Urinary bladder (tissue), 4 donors: ENCODE results near the gene TGM6. TPM values are rescaled to one million over a fixed set of nuclear protein-coding genes. Genes with fewer than 3 reads are reported as not detected.
"Not testable (repeated sequence)": the region's sequence is repeated elsewhere in the genome, so short reads cannot be mapped to it uniquely, and the experiment has no call there.

ENCODE experiments used
- DNase-seq: peaks from one replicate; pipeline ENCODE4 v3.0.0-alpha.2; 2015; ENCODE audit errors: extremely low spot score
- H3K27ac ChIP-seq: one replicate; pipeline ENCODE4 v1.5.1; 2013; ENCODE audit warnings: low read depth, mild to moderate bottlenecking, moderate library complexity
- H3K36me3 ChIP-seq: one replicate; pipeline ENCODE4 v1.6.1; 2013; ENCODE audit warnings: mild to moderate bottlenecking, moderate library complexity; ENCODE audit not compliant: insufficient read depth
- H3K4me1 ChIP-seq: one replicate; pipeline ENCODE4 v1.6.1; 2013; ENCODE audit warnings: mild to moderate bottlenecking, moderate library complexity; ENCODE audit not compliant: insufficient read depth
- H3K4me3 ChIP-seq: one replicate; pipeline ENCODE4 v1.5.1; 2013; ENCODE audit warnings: low read depth, low read length
- WGBS: extraction: QIAGEN DNeasy Blood & Tissue Kit; methylation state at CpG from one replicate; pipeline ENCODE4 v1.1.7; 2013; 5-methylcytosine and 5-hydroxymethylcytosine counted together
- polyA plus RNA-seq: library from polyadenylated mRNA; stranded (reverse); fragments of 200-250 nt; gene quantifications from one replicate; pipeline ENCODE4 v1.2.3, GENCODE V29; 2013
- total RNA-seq: library from RNA; depleted of rRNA; stranded (reverse); fragments of >200 nt; gene quantifications from one replicate; pipeline ENCODE4 v1.2.3, GENCODE V29; 2014
- donor health status: healthy with polysubstance abuse.
- donor health status: healthy.

The TGM6 gene
- total and polyA plus RNA-seq, 2 donors = not detected

- 78% methylated on average over 14 of the region's 14 CpGs for WGBS
- H3K4me1 ChIP-seq = no peaks in the 10 kb centered on the region
- no peaks in the 10 kb centered on the region for H3K36me3 ChIP-seq
- no peak for DNase-seq
- no peak overlapping the region for H3K27ac ChIP-seq
- H3K4me3 ChIP-seq = no peak overlapping the region
These were observed 15.6 kb downstream of the TGM6 start for GRCh38 chr20:2396241-2396814.

- Histone ChIP-seq H3K4me1 (no peaks in the 10 kb centered on the region), H3K36me3 (no peaks in the 10 kb centered on the region), H3K27ac (no peak overlapping the region), H3K4me3 (no peak overlapping the region)
- 82% methylated on average over 8 of the region's 8 CpGs for WGBS
- DNase-seq = no peak
These were observed 16.4 kb downstream of the TGM6 start for GRCh38 chr20:2397091-2397490.

- Histone ChIP-seq H3K4me1 (no peaks in the 10 kb centered on the region), H3K4me3 (no peak overlapping the region), H3K27ac (no peak overlapping the region), H3K36me3 (no peaks in the 10 kb centered on the region)
- 91% methylated on average over 12 of the region's 12 CpGs for WGBS
- DNase-seq = no peak
These were observed 17.0 kb downstream of the TGM6 start for GRCh38 chr20:2397595-2398145.

- Histone ChIP-seq H3K27ac (no peak overlapping the region), H3K4me1 (no peaks in the 10 kb centered on the region), H3K4me3 (no peak overlapping the region), H3K36me3 (no peaks in the 10 kb centered on the region)
- no peak for DNase-seq
- 83% methylated on average over 1 of the region's 1 CpG for WGBS
These were observed 17.7 kb downstream of the TGM6 start for GRCh38 chr20:2398449-2398848.

- Histone ChIP-seq H3K36me3 (no peaks in the 10 kb centered on the region), H3K4me3 (no peak overlapping the region), H3K27ac (no peak overlapping the region), H3K4me1 (no peaks in the 10 kb centered on the region)
- DNase-seq = no peak
- WGBS = 95% methylated on average over 16 of the region's 16 CpGs
These were observed 18.7 kb downstream of the TGM6 start for GRCh38 chr20:2399390-2399789.

GRCh38 chr20:2400290-2400689, 19.6 kb downstream of the TGM6 start:
- DNase-seq = no peak
- Histone ChIP-seq H3K4me1 (no peaks in the 10 kb centered on the region), H3K36me3 (no peaks in the 10 kb centered on the region), H3K4me3 (no peak overlapping the region), H3K27ac (no peak overlapping the region)
- 90% methylated on average over 11 of the region's 11 CpGs for WGBS

- no peaks in the 10 kb centered on the region for H3K36me3 ChIP-seq
- no peak for DNase-seq
- no peaks in the 10 kb centered on the region for H3K4me1 ChIP-seq
- 81% methylated on average over 2 of the region's 2 CpGs for WGBS
- no peak overlapping the region for H3K27ac ChIP-seq
- H3K4me3 ChIP-seq = no peak overlapping the region
These were observed 20.8 kb downstream of the TGM6 start for GRCh38 chr20:2401527-2401926.

- no peak for DNase-seq
- 43% methylated on average over 7 of the region's 7 CpGs for WGBS
- Histone ChIP-seq H3K36me3 (no peaks in the 10 kb centered on the region), H3K4me1 (no peaks in the 10 kb centered on the region), H3K4me3 (no peak overlapping the region), H3K27ac (no peak overlapping the region)
These were observed 21.7 kb downstream of the TGM6 start for GRCh38 chr20:2402271-2402980.

- no peaks in the 10 kb centered on the region for H3K36me3 ChIP-seq
- H3K4me1 ChIP-seq = no peaks in the 10 kb centered on the region
- WGBS = 89% methylated on average over 24 of the region's 24 CpGs
- no peak overlapping the region for H3K4me3 ChIP-seq
- DNase-seq = no peak
- no peak overlapping the region for H3K27ac ChIP-seq
These were observed 22.8 kb downstream of the TGM6 start for GRCh38 chr20:2403291-2404052.

GRCh38 chr20:2405693-2406065, 25.0 kb downstream of the TGM6 start:
- H3K4me3 ChIP-seq = no peak overlapping the region
- 53% methylated on average over 1 of the region's 1 CpG for WGBS
- no peak for DNase-seq
- no peaks in the 10 kb centered on the region for H3K4me1 ChIP-seq
- no peak overlapping the region for H3K27ac ChIP-seq
- no peaks in the 10 kb centered on the region for H3K36me3 ChIP-seq

- H3K4me3 ChIP-seq, DNase-seq, H3K36me3 ChIP-seq, H3K4me1 ChIP-seq, H3K27ac ChIP-seq: not testable (repeated sequence)
- 81% methylated on average over 7 of the region's 7 CpGs for WGBS
These were observed 26.7 kb downstream of the TGM6 start for GRCh38 chr20:2407355-2407754.

- DNase-seq = no peak
- 97% methylated on average over 1 of the region's 1 CpG for WGBS
- Histone ChIP-seq H3K4me1 (no peaks in the 10 kb centered on the region), H3K4me3 (no peak overlapping the region), H3K36me3 (no peaks in the 10 kb centered on the region), H3K27ac (no peak overlapping the region)
These were observed 27.4 kb downstream of the TGM6 start for GRCh38 chr20:2408111-2408510.

GRCh38 chr20:2416541-2417212, 36.0 kb downstream of the TGM6 start:
- H3K36me3 ChIP-seq = no peaks in the 10 kb centered on the region
- DNase-seq = no peak
- no peaks in the 10 kb centered on the region for H3K4me1 ChIP-seq
- WGBS = 59% methylated on average over 6 of the region's 6 CpGs
- no peak overlapping the region for H3K4me3 ChIP-seq
- no peak overlapping the region for H3K27ac ChIP-seq
